Gastrocnemius medialis (tissue), 4 donors: ENCODE data around the gene CNNM3.

ENCODE experiments used
- POLR2A ChIP-seq, 2 donors: fragments of 450-650 bp; IDR thresholded peaks; one replicate each; pipeline ENCODE4 v1.6.1; 2017; ENCODE audit warnings: antibody characterized with exemption in 2 of 2, mild to moderate bottlenecking in 2 of 2, moderate library complexity in 2 of 2
- TF ChIP-seq, protein P1 (sequence below), 5 experiments: fragments of 450-650 bp in 3 of 5; fragments of 200-600 bp in 2 of 5; sonication (generic) in 2 of 5; IDR thresholded peaks in 4 of 5; conservative IDR thresholded peaks in 1 of 5; 1 replicate in 4 of 5; 2 replicates in 1 of 5; pipeline ENCODE4 v1.5.1; 2016 to 2019; ENCODE audit warnings: antibody characterized with exemption in 5 of 5, mild to moderate bottlenecking in 3 of 5, moderate library complexity in 3 of 5

GRCh38 chr2:96838345-96839292, 22.6 kb downstream of the CNNM3 start:
- TF ChIP-seq, protein P1, sequence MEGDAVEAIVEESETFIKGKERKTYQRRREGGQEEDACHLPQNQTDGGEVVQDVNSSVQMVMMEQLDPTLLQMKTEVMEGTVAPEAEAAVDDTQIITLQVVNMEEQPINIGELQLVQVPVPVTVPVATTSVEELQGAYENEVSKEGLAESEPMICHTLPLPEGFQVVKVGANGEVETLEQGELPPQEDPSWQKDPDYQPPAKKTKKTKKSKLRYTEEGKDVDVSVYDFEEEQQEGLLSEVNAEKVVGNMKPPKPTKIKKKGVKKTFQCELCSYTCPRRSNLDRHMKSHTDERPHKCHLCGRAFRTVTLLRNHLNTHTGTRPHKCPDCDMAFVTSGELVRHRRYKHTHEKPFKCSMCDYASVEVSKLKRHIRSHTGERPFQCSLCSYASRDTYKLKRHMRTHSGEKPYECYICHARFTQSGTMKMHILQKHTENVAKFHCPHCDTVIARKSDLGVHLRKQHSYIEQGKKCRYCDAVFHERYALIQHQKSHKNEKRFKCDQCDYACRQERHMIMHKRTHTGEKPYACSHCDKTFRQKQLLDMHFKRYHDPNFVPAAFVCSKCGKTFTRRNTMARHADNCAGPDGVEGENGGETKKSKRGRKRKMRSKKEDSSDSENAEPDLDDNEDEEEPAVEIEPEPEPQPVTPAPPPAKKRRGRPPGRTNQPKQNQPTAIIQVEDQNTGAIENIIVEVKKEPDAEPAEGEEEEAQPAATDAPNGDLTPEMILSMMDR (IDR thresholded peaks at IDR 0.05 in 4 of 5, conservative IDR thresholded peaks at IDR 0.05 in 1 of 5) = no peak
- TF ChIP-seq POLR2A (IDR thresholded peaks at IDR 0.05) = no peak
